ENCODE results near the gene PRTG. TPM values are rescaled to one million over a fixed set of nuclear protein-coding genes. Genes with fewer than 3 reads are reported as not detected.
A peak's percentile ranks its signal among the peaks of the same experiment; 100 is the strongest.
"Not testable (repeated sequence)": the region's sequence is repeated elsewhere in the genome, so short reads cannot be mapped to it uniquely, and the experiment has no call there.

The PRTG gene
- total RNA-seq, 1 donor from 2014 or later, result 19.0 TPM

DNA sequence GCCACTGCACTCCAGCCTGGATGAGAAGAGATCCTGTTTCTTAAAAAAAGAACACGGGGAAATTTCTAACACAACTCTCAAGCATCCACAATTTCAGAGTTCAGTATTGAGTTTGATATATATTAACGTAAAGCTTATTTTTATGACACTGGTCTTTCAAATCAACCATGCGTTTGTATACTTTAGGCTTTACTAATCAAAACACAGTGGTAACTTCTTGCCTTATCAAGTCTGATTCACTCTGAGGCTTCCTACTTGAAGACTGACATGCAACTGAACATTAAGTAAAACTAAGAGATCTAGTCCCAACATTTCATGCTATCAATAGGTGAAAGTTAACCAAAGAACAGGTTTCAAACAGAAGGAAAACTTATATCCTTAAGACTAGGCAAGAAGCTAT is 46.7 kb downstream of the PRTG start:
- no peak for DNase-seq (ENCODE audit: low read depth)

DNA sequence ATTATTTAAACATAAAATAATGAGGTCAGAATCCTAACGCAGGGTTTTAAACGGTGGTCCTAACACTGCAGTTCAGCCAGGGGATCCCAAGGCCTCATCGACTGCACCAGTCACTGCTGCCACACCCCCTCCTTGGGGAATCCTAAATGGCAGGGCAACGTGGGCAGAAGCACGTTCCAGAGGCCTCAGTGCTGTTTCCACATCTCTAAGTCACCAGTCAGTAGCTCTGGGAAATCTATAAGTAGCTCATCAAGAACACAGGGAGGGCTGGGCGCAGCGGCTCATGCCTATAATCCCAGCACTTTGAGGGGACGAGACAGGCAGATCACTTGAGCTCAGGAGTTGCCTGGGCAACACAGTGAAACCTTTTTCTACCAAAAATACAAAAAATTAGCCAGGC is 47.5 kb downstream of the PRTG start:
- DNase-seq (ENCODE audit: low read depth), result no peak

DNA sequence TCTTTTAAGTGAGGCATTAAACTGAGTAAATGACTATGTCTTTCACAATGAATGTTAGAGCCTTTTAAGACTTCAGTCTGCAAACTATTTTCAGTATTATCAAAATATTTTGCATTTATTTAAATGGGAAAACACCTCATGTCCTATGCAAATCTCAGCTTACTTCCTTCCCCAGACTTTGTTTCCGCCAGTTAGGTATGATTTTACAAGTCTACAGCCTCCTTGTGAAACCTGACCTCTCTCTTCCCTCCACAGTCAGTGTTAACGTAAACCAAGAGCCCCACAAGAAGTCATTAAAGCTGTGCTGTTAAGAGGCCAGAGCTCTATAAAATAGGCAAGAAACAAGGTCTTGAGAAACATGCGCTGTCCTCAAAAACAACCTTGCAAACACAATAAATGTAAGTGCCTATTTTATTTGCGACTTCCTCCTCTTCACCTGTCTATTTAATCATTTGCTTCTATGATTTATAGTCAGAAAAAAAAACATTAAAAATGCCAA is 48.3 kb downstream of the PRTG start:
- DNase-seq (ENCODE audit: low read depth), result peak; percentile 59

DNA sequence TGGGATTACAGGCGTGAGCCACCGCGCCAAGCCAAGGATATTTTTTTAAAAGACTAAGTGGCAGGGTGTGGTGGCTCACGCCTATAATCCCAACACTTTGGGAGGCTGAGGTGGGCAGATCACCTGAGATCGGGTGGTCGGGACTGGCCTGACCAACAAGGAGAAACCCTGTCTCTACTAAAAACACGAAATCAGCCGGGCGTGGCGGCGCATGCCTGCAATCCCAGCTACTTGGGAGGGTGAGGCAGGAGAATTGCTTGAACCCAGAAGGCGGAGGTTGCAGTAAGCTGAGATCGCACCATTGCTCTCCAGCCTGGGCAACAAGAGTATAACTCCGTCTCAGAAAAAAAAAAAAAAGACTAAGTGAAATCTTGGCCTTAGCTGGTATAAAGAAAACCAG is 49.8 kb downstream of the PRTG start:
- not testable (repeated sequence) for DNase-seq (ENCODE audit: low read depth)

DNA sequence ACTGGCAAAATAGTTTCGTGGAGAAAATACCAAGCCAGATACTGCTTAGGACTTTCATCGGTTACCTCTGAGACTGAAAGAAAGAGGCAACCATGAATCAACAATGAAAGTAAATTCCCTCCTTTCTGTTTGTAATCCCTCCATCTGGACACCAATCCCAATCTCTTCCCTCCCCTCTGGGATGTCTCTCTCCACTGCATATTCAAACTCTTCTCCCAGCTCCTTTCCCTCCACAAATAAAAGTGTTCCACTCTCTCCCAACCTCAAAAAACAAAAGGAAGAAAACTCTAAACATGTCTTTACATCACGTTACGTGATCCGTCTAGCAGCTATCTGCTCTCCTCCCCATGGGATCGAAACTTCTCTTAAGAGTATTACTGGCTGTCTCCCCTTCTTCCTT is 55.2 kb downstream of the PRTG start:
- no peak for DNase-seq (ENCODE audit: low read depth)

DNA sequence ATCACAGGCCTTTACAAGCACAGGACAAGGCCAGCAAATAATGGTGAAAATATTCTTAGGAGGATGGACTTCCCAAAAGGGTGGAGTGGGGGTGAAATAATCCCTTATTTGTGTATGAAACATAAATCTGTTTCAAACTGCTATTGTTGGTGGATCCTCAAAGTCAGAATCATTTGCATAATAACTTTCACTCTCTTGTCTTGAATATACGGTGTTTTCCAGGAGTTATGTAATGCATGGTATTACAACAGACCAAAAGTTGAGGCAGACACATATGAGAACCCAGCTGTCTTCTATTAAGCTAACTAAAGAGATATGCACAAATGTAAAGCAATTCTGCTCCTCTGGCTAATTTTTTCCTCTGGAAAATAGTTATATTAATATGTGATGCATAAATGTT is 57.7 kb downstream of the PRTG start:
- DNase-seq (ENCODE audit: low read depth), result no peak

DNA sequence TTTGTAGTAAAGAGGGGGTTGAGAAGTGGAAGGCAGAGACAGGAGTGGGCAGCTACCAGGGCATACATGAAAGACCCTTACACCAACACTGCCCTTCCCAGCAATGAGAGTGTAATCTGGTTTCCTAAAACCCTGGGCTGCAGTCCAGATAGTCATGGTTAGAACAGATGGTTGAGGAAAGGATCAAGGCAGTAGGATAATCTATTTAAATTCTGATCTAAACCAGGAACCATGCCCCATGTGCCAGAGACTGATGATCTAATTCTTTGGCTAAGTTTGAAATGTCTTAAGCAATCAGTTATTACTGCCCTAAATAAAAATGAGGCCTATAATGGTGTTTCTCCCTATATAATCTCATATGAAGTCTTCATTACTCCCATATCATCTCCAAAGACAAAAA is 59.6 kb downstream of the PRTG start:
- no peak for DNase-seq (ENCODE audit: low read depth)

DNA sequence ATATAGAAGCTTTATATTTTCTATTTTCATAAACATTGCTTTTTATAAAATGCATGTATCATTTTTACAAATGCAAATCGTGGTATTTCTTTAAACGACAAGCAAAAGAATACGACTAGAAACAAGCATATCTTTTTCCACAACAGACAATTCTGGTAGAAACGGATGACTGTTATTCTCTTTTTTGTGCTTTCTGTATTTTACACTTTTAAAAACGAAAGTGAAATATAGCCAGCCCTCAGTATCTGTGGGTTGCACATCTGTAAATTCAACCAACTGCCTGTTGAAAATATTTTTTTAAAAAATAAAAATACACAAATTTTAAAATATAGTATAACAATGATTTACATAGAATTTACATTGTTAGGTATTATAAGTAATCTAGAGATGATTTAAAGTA is 61.3 kb downstream of the PRTG start:
- DNase-seq (ENCODE audit: low read depth), result no peak

DNA sequence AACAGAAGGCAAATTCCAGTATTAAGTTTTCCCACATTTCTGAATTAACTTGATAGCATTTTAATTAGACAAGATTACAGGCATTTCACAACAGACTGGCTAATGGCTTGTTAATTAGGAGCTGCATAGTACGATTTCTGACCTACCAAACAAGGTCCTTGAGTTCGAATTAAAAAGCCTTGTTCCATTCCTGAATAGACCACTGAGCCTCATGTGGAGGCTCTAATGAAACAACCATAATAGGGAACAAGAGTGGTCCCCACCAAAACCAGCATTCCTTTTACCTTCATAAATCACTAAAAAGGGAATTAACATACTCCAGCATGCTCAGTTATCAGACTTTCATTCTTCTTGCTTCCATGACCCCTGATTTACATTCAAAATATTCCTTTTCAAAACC is 66.4 kb downstream of the PRTG start:
- DNase-seq (ENCODE audit: low read depth), result no peak

DNA sequence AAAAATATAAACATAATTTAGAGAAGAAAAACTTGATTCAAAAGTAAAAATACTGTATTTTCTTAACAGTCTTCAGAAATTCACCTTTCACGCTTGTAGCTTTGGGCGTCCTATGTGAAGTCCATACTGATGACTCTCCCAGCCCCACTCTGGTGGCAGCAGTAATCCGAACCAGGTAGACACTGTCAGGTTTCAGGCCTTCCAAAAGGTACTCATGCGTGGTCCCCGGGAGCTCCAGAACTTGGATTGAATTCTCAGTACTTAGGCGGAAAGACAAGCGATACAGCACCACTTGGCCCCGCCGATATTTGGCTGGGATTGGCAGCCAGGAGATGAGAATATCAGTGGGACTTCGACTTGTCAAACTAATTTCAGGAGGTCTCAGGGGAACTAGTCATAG is 69.7 kb downstream of the PRTG start:
- no peak for DNase-seq (ENCODE audit: low read depth)

DNA sequence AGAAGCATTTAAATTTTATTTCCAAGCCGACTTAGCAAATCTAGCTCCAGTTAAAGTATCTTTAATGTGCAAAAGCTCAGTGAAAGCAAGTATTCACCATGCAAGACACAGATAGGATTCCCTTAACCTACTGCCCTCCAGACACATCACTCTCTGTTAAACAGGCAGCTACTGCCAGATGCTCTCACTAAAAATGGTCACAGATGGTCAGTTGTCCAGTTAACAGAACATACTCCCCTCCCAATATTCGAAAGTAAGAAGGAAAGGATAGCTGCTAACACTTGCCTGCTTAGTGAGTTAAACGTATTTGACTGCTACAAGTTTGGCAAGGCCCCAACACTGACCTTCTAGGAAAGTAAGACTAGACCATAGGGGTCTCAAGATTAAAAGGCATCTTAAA is 73.7 kb downstream of the PRTG start:
- no peak for DNase-seq (ENCODE audit: low read depth)

DNA sequence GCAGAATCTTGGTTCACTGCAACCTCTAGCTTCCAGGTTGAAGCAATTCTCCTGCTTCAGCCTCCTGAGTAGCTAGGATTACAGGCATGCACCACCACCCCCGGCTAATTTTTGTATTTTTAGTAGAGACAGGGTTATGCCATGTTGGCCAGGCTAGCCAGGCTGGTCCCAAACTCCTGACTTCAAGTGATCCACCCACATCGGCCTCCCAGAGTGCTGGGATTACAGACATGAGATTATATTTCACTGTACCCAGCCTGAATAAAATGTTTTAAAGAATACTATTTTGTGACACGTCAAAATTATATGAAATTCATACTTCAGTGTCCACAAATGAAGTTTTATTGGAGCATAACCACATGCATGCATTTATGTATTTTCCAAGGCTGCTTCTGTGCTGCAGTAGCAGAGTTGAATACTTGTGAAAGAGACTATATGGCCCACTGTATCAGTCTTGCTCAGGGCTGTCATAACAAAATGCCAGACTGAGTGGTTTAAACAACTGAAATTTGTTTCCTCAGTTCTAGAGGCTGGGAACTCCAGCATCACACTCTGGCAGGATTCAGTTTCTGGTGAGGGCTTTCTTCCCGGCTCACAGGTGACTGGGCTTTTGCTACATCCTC is 77.2 kb downstream of the PRTG start:
- no peak for DNase-seq (ENCODE audit: low read depth)

DNA sequence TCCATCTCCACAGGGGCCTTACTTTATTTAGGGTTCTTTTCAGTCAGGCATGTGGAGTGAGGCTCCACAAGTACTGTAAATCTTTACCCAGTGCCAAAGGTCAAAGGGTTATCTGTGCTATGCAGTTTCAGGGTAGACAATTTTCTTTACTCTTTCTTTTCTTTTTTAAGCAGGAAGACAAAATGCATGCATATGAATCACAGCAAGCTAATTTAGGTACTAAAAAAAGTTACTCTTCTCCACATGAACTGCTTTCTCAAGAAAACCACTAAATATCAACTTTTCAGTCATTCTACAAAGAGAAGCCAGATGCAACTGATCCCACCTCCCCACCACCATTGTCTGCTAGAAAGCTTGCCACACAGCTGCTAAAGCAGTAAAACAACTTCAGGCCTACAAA is 81.5 kb downstream of the PRTG start:
- no peak for DNase-seq (ENCODE audit: low read depth)

DNA sequence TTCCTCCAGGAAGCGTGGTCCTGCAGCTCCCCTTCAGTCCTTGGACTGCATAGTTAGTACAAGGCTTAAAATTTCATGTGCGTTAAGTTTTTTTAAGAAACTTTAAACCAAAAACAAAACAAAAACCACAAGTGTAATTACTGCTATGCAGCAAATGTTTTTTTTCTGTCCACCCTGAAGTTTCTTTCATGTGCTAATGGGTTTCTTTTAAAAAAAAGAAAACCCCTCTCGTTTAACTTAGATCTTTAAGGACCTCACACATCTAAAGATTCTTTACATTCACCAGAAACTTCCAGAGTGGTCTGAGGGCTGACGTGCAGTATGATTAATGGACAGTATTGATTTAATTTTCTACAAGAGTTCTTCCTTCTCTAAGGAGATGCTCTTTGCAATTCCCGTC is 82.8 kb downstream of the PRTG start:
- DNase-seq (ENCODE audit: low read depth), result no peak

DNA sequence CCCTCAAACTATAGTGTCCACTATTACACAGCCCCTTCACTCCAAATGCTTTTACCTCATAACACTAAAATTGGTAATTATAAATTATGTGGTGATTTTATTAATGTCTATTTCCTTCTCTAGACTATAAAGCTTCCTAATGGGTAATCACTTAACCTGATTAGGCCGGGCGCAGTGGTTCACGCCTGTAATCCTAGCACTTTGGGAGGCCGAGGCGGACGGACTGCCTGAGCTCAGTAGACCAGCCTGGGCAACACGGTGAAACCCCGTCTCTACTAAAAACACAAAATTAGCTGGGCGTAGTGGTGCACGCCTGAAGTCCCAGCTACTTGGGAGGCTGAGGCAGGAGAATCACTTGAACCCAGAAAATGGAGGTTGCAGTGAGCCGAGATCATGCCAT is 83.5 kb downstream of the PRTG start:
- DNase-seq (ENCODE audit: low read depth), result no peak

DNA sequence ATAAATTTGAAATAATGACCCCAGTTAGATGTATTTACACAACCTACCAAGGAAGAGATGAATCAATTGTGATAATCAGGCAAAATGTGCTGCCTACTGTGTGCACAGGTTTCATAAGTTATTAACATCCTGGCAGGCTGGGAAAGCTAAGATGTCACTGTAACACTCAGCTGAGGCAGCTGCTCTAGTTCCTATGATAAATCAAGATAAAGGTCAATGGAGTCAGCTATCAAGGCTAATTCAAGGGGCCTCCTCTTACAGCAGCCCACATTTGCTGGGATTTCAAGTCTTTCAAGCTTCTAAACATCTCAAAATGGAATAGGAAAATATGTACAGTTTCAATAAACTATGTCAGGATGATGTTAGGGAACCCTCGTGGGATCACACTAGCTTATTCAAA is 84.1 kb downstream of the PRTG start:
- no peak for DNase-seq (ENCODE audit: low read depth)

DNA sequence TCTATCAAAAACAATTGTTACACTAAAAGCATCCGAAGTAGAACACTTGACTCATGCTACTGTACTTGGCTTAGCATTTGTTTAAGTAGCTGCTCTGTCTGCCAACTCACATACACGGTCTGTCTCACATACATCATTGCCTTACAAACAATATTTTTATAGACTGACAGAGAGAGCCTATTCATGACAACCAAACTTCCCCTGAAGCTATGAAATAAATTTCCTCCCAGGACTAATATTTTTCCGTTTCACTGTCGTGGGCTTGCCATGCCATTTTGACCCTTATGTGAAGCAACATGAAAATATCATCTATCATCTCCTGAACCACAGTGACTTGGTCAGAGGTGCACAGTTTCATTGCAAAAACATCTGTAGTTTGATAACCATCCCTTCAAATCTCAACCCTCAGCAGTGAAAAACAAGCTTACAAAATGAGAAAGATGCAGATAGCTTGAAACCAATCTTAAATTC is 88.4 kb downstream of the PRTG start:
- DNase-seq (ENCODE audit: low read depth), result no peak

DNA sequence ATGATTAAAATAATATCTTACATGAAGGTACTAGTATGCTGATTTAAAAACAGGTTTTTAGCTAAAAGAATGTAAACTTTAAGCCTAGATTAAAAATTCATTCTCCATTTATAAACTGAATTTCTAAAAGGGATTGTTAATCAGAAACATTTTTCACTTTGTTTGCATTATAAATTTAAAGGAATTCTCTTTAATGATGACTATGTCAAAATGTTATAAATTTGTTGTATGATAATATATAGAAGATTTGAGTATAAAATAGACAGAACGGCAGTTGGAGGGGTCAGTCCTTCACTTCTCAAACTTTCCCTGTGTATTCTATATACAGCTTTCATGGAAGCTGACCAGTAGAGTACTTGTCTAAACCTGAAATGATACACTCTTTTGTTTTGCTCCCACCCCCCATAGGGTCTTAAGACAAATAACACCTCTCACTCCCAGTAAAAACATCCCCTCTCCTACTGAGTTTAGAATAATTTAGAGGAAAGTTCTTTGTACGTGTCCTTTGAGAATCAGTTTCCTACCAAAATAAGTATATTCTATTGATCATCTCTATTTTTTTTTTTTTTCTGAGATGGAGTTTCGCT is 90.0 kb downstream of the PRTG start:
- DNase-seq (ENCODE audit: low read depth), result no peak

DNA sequence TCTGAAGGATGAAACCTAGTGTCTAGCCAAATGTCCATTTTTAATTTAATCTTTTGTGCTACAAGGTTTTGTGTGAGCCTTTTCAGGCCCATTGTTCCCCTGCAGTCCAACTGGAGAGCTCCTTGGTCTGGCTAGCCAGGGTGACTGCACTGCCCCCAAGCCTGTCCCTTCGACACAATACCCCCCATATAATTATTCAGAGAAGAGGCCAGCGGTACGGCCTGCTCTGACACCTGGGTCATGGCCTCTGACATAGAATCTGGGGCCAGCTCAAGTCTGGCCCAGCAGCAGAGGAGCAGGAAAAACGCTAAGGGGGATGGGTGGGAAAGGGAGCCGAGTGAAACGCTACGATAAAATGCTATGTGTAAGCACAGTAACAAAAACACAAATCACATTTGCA is 90.6 kb downstream of the PRTG start:
- no peak for DNase-seq (ENCODE audit: low read depth)

DNA sequence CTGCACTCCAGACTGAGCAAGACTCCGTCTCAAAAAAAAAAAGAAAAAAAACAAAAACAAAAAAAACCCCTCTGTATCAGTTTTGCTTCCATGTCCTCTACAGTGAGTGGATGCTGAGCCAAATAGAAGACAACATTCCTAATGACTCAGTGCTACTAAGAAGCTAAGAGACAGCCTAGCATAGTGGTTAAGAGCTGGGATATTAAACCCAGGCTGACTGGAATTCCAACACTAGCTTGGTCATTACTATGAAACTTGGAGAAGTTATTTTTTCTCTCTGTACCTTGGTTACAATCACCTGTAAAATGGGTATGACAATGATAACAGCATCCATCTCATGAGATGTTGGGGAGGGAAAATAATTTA is 93.9 kb downstream of the PRTG start:
- peak; percentile 65 for DNase-seq (ENCODE audit: low read depth)

DNA sequence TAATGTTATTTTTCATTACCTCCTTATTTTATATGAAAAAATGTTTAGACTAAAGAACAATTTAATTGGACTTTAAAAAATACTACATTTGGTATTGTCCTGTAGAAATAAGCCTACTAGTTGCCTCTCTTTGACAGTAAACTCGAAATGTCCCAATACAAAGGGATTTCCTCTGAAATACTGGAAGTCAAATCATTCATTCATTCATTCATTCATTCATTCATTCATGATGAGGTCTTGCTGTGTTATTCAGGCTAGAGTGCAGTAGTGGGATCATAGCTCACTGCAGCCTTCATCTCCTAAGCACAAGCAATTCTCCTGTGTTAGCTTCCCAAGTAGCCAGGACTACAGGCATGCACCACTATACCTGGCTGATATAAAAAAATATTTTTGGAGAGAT is 104.2 kb downstream of the PRTG start:
- no peak for DNase-seq (ENCODE audit: low read depth)

DNA sequence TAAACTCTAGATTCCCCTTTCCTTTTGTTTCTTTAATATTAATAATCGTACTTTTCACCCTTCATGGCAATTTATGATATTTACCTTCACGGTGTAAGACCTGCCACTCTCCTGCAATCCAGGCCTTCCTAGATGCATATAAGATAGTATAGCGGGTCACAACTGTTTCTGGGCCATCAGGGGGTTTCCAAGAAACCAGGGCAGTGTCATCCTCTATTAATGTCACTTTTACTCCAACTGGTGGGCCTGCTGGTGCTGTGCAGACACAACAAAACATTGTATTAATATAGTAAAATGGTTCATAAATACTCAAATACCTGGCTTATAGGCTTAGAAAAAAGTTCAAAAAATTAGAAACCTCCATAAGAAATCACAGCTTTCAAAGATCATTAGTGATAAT is 105.9 kb downstream of the PRTG start:
- DNase-seq (ENCODE audit: low read depth), result no peak

DNA sequence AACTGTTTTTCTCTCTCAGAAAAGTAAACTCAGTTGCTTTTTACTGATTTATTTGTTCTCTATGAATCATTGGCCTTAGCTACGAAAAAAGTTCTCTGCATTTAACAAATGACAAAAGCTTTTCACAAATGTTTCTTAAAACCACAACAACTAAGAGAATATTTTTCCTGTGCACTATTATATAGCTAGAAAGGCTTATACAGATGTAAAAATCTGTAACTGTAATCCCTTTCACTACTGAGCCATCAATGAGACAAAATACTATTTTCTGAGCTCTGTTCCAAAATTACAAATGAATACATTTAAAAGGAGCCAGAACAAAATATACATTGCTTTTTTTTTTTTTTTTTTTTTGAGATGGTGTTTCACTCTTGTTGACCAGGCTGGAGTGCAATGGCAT is 109.2 kb downstream of the PRTG start:
- DNase-seq (ENCODE audit: low read depth), result no peak

DNA sequence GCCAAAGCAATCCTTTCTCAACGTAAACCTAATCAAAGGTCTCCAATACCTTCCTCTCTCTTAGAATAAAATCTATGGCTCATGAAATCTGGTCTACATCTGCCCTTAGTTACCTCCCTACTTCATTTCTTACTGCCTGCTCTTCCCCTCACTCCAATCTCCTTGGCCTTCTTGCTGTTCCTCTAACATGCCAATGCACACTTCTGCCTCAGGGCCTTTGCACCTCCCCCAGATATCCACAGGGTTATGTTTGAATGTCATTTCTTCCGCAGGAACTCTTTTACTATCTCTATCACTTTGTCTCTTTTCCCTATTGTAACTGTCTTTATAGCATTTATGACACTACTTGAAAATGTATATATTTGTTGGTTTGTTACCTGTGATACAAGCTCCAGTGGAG is 110.5 kb downstream of the PRTG start:
- no peak for DNase-seq (ENCODE audit: low read depth)

Data from renal cortical epithelial cell (primary cell).